IMR-90 (cell line): ENCODE results near the gene ZFYVE28. TPM values are rescaled to one million over a fixed set of nuclear protein-coding genes. Genes with fewer than 3 reads are reported as not detected.
A peak's percentile ranks its signal among the peaks of the same experiment; 100 is the strongest.

Experiments
- ATAC-seq: fragments of 200-7000 bp; cut with Tn5 transposase; 2 replicates; pipeline ENCODE4 v1.9.1; 2020; ENCODE audit warnings: low read depth, mild to moderate bottlenecking, moderate library complexity
- BruUV-seq: library from RNA; stranded (reverse); fragments of 400-500 nt; replicated peaks from 2 replicates; lab custom pipeline; 2021; lab: Mats Ljungman, UMichigan
- CTCF ChIA-PET: fragments of 300-600 bp; formaldehyde crosslinking; extraction: SDS; loops from one replicate; lab custom pipeline; 2021; ENCODE audit warnings: antibody characterized with exemption; lab: Yijun Ruan, JAX
- POLR2A ChIA-PET: fragments of 300-600 bp; sonication (Branson Sonifier 250); formaldehyde crosslinking; loops from one replicate; lab custom pipeline; 2022; ENCODE audit warnings: antibody characterized with exemption; ENCODE audit not compliant: unreplicated experiment; lab: Charles Lee
- DNase-seq: peaks from one replicate; pipeline ENCODE4 v3.0.0; 2013
- H2AFZ ChIP-seq: replicated peaks from 2 replicates; pipeline ENCODE3; 2013; ENCODE audit warnings: low read length, mild to moderate bottlenecking; ENCODE audit not compliant: poor library complexity
- H2AK5ac ChIP-seq: 2 replicates; pipeline ENCODE4 v1.6.1; 2013; ENCODE audit warnings: low read depth, low read length, inconsistent platforms
- H2AK9ac ChIP-seq: replicated peaks from 2 replicates; pipeline ENCODE3; 2013; ENCODE audit warnings: mild to moderate bottlenecking, low read depth, low read length, moderate library complexity; ENCODE audit not compliant: poor library complexity
- H2BK120ac ChIP-seq: 2 replicates; pipeline ENCODE4 v1.6.1; 2013; ENCODE audit warnings: low read depth, low read length, inconsistent platforms
- H2BK15ac ChIP-seq: 3 replicates; pipeline ENCODE4 v1.6.1; 2013; ENCODE audit warnings: low read depth, low read length, inconsistent platforms
- H2BK20ac ChIP-seq: 2 replicates; pipeline ENCODE4 v1.6.1; 2013; ENCODE audit warnings: low read depth, mild to moderate bottlenecking, inconsistent platforms, low read length, moderate library complexity
- H2BK5ac ChIP-seq: 2 replicates; pipeline ENCODE4 v1.6.1; 2013; ENCODE audit warnings: mild to moderate bottlenecking, low read depth, low read length, inconsistent platforms; ENCODE audit not compliant: poor library complexity, severe bottlenecking
- H3K14ac ChIP-seq: replicated peaks from 2 replicates; pipeline ENCODE4 v1.6.1; 2013; ENCODE audit warnings: low read depth, low read length, inconsistent platforms
- H3K18ac ChIP-seq: 2 replicates; pipeline ENCODE4 v1.6.1; 2013; ENCODE audit warnings: low read depth, low read length, control low read depth
- H3K23ac ChIP-seq: 2 replicates; pipeline ENCODE4 v1.6.1; 2013; ENCODE audit warnings: low read depth, low read length, inconsistent platforms
- H3K27ac ChIP-seq: 2 replicates; pipeline ENCODE4 v1.5.1; 2013; ENCODE audit warnings: mild to moderate bottlenecking, control low read depth, low read length; ENCODE audit not compliant: insufficient read depth
- H3K27me3 ChIP-seq: 2 replicates; pipeline ENCODE4 v1.6.1; 2013; ENCODE audit warnings: low read length; ENCODE audit not compliant: control insufficient read depth, insufficient read depth
- H3K36me3 ChIP-seq: 2 replicates; pipeline ENCODE4 v1.6.1; 2013; ENCODE audit warnings: low read length, mixed read lengths; ENCODE audit not compliant: control insufficient read depth, insufficient read depth
- H3K4ac ChIP-seq: 2 replicates; pipeline ENCODE4 v1.6.1; 2013; ENCODE audit warnings: low read depth, low read length, inconsistent platforms
- H3K4me1 ChIP-seq: 2 replicates; pipeline ENCODE4 v1.6.1; 2013; ENCODE audit warnings: low read length, mixed read lengths; ENCODE audit not compliant: control insufficient read depth, insufficient read depth
- H3K4me2 ChIP-seq: 2 replicates; pipeline ENCODE4 v1.6.1; 2013; ENCODE audit warnings: low read depth, mild to moderate bottlenecking, control low read depth, low read length, moderate library complexity
- H3K4me3 ChIP-seq: 2 replicates; pipeline ENCODE4 v1.5.1; 2013; ENCODE audit warnings: low read depth, mild to moderate bottlenecking, control low read depth, low read length, moderate library complexity; ENCODE audit not compliant: insufficient read depth
- H3K56ac ChIP-seq: 2 replicates; pipeline ENCODE4 v1.6.1; 2013; ENCODE audit warnings: low read length, inconsistent platforms; ENCODE audit not compliant: insufficient read depth; ENCODE audit errors: extremely low read depth
- H3K79me1 ChIP-seq, 2 experiments: 2 replicates each; pipeline ENCODE4 v1.6.1; 2013; ENCODE audit warnings: low read length in 2 of 2, inconsistent platforms in 1 of 2, low read depth in 1 of 2
- H3K9ac ChIP-seq: 2 replicates; pipeline ENCODE4 v1.6.1; 2013; ENCODE audit warnings: low read depth, low read length, control low read depth
- H3K9me1 ChIP-seq: 2 replicates; pipeline ENCODE4 v1.6.1; 2013; ENCODE audit warnings: low read length, inconsistent platforms; ENCODE audit not compliant: insufficient read depth
- H3K9me3 ChIP-seq: 2 replicates; pipeline ENCODE4 v1.6.1; 2013; ENCODE audit warnings: low read length; ENCODE audit not compliant: control insufficient read depth, insufficient read depth
- H4K20me1 ChIP-seq: 2 replicates; pipeline ENCODE4 v1.6.1; 2013; ENCODE audit warnings: low read length, inconsistent platforms; ENCODE audit not compliant: insufficient read depth
- H4K5ac ChIP-seq: 2 replicates; pipeline ENCODE4 v1.6.1; 2013; ENCODE audit warnings: mild to moderate bottlenecking, low read depth, low read length, control low read depth
- H4K8ac ChIP-seq, 2 experiments: 2 replicates each; pipeline ENCODE4 v1.6.1; 2013; ENCODE audit warnings: low read depth in 2 of 2, low read length in 2 of 2, control low read depth in 1 of 2, inconsistent platforms in 1 of 2
- H4K91ac ChIP-seq: 2 replicates; pipeline ENCODE4 v1.6.1; 2013; ENCODE audit warnings: low read depth, low read length, inconsistent platforms; ENCODE audit not compliant: insufficient read depth
- BHLHE40 ChIP-seq: fragments of 150-350 bp; IDR thresholded peaks from 2 replicates; pipeline ENCODE4 v1.6.1; 2016; ENCODE audit warnings: mild to moderate bottlenecking, low read depth, low read length
- CEBPB ChIP-seq: IDR thresholded peaks from 2 replicates; pipeline ENCODE4 v1.6.1; 2012; ENCODE audit warnings: low read depth, low read length, improper control_type of control experiment
- CHD1 ChIP-seq: IDR thresholded peaks from 2 replicates; pipeline ENCODE4 v1.6.1; 2012; ENCODE audit warnings: low read depth, low read length, improper control_type of control experiment
- CTCF ChIP-seq: conservative IDR thresholded peaks from 2 replicates; pipeline ENCODE4 v1.5.1; 2012; ENCODE audit warnings: mild to moderate bottlenecking, low read depth, low read length, improper control_type of control experiment
- ELK1 ChIP-seq: fragments of 150-350 bp; IDR thresholded peaks from 2 replicates; pipeline ENCODE4 v1.6.1; 2016; ENCODE audit warnings: low read depth, mild to moderate bottlenecking, low read length, moderate library complexity, borderline replicate concordance
- FOS ChIP-seq: fragments of 150-350 bp; IDR thresholded peaks from 2 replicates; pipeline ENCODE4 v1.6.1; 2016; ENCODE audit warnings: low read depth, low read length
- MAFK ChIP-seq: IDR thresholded peaks from 2 replicates; pipeline ENCODE4 v1.6.1; 2012; ENCODE audit warnings: low read depth, low read length, improper control_type of control experiment
- MAZ ChIP-seq: IDR thresholded peaks from 2 replicates; pipeline ENCODE4 v1.6.1; 2012; ENCODE audit warnings: low read depth, mild to moderate bottlenecking, low read length, improper control_type of control experiment, moderate library complexity, borderline replicate concordance
- MXI1 ChIP-seq: IDR thresholded peaks from 2 replicates; pipeline ENCODE4 v1.6.1; 2012; ENCODE audit warnings: low read depth, mild to moderate bottlenecking, low read length, moderate library complexity, borderline replicate concordance
- NFE2L2 ChIP-seq: fragments of 150-350 bp; IDR thresholded peaks from 2 replicates; pipeline ENCODE4 v1.6.1; 2016; ENCODE audit warnings: low read depth, mild to moderate bottlenecking, low read length
- POLR2A ChIP-seq: IDR thresholded peaks from 2 replicates; pipeline ENCODE4 v1.6.1; 2012; ENCODE audit warnings: mild to moderate bottlenecking, low read depth, low read length
- RAD21 ChIP-seq: IDR thresholded peaks from 2 replicates; pipeline ENCODE4 v1.6.1; 2012; ENCODE audit warnings: low read length, improper control_type of control experiment
- RCOR1 ChIP-seq: IDR thresholded peaks from 2 replicates; pipeline ENCODE4 v1.6.1; 2012; ENCODE audit warnings: mild to moderate bottlenecking, low read length, improper control_type of control experiment; ENCODE audit not compliant: insufficient replicate concordance
- RFX5 ChIP-seq: IDR thresholded peaks from 2 replicates; pipeline ENCODE4 v1.8.0; 2012; ENCODE audit warnings: low read depth, mild to moderate bottlenecking, low read length, moderate library complexity
- SMC3 ChIP-seq: fragments of 150-350 bp; IDR thresholded peaks from 2 replicates; pipeline ENCODE4 v1.6.1; 2016; ENCODE audit warnings: low read depth, mild to moderate bottlenecking, antibody characterized with exemption, low read length, moderate library complexity
- USF2 ChIP-seq: fragments of 150-350 bp; IDR thresholded peaks from 2 replicates; pipeline ENCODE4 v1.6.1; 2017; ENCODE audit warnings: mild to moderate bottlenecking, antibody characterized with exemption, low read length, low read depth
- WGBS, 2 experiments: methylation state at CpG; one replicate each; pipeline versions ENCODE4 v1.1.5 to v1.1.7; 2013; ENCODE audit warnings: missing lambda C conversion rate in 2 of 2; ENCODE audit not compliant: insufficient read length in 1 of 2; ENCODE audit errors: extremely low coverage in 2 of 2; 5-methylcytosine and 5-hydroxymethylcytosine counted together
- dilution Hi-C: fragments of 300-500 bp; cut with HindIII; formaldehyde crosslinking; loops from one replicate; pipeline ENCODE4 v1.14.3; 2018; ENCODE audit warnings: low sequenced_read_pairs; ENCODE audit not compliant: unreplicated experiment
- in situ Hi-C: fragments of 300-500 bp; cut with MboI; formaldehyde crosslinking; loops from 3 replicates; pipeline ENCODE4 v1.14.3; 2019; ENCODE audit warnings: low sequenced_read_pairs, inconsistent platforms, mixed read lengths
- intact Hi-C: fragments of 100-400 bp; cut with micrococcal nuclease; formaldehyde crosslinking; loops from 2 replicates; pipeline ENCODE4 v1.10.0; 2022
- polyA plus RNA-seq, 3 experiments: library from polyadenylated mRNA; depleted of rRNA; stranded (reverse); fragments of >200 nt; gene quantifications; 2 replicates each; pipeline ENCODE4 v1.2.3, GENCODE V29; 2012; ENCODE audit warnings: low replicate concordance in 1 of 3
- total RNA-seq: library from RNA; depleted of rRNA; stranded (reverse); fragments of >200 nt; gene quantifications from 2 replicates; pipeline ENCODE4 v1.2.3, GENCODE V29; 2012

ZFYVE28 gene
- total and polyA plus RNA-seq, 2 of the 4 experiments (the other 2 are of a cell fraction): 0.36 to 1.2 TPM

- intact Hi-C loops: no loop called here
These were observed 10.5 kb downstream of the ZFYVE28 start for GRCh38 chr4:2407991-2408342.

More at GRCh38 chr4:2407991-2408342, 10.5 kb downstream of the ZFYVE28 start:
- Histone ChIP-seq H4K8ac (no peak overlapping the region), H4K20me1 (no peaks in the 10 kb centered on the region), H3K56ac (no peak overlapping the region), H3K36me3 (no peaks in the 10 kb centered on the region), H3K23ac (no peak overlapping the region), H3K27ac (no peak overlapping the region), H2AK5ac (no peak overlapping the region), H2BK5ac (no peak overlapping the region), H3K9me3 (no peaks in the 10 kb centered on the region), H3K18ac (no peak overlapping the region), H2BK120ac (no peak overlapping the region), H4K5ac (no peak overlapping the region), H3K4ac (no peak overlapping the region), H3K27me3 (peaks cover 7% of the 10 kb centered on the region; the same call in 1 of the 2 replicates), H3K4me2 (no peak overlapping the region), H3K14ac (no peak overlapping the region), H3K9me1 (peaks cover 6% of the 10 kb centered on the region), H3K79me1 (no peaks in the 10 kb centered on the region), H3K9ac (no peak overlapping the region), H2BK20ac (no peak overlapping the region), H3K4me3 (no peak overlapping the region), H2BK15ac (no peak overlapping the region), H3K4me1 (peaks cover 8% of the 10 kb centered on the region), H2AFZ (peak overlapping the region; percentile 14), H4K91ac (no peak overlapping the region), H2AK9ac (peak overlapping the region; percentile 50)
- ATAC-seq (no peak), DNase-seq (no peak)
- no CpG with 5 or more reads among the region's 3 CpGs for WGBS, 2 experiments
- in situ Hi-C loops: no loop called here
- ChIA-PET CTCF (no interaction called here), POLR2A (no interaction called here)
- dilution Hi-C loops: no loop called here
- TF ChIP-seq RFX5 (no peak), USF2 (no peak), MXI1 (no peak), CHD1 (no peak), RCOR1 (no peak), MAZ (no peak), MAFK (no peak), RAD21 (no peak), ELK1 (no peak), CEBPB (no peak), BHLHE40 (no peak), FOS (no peak), NFE2L2 (no peak), POLR2A (no peak), CTCF (no peak), SMC3 (no peak)
- BruUV-seq: no TSS peak
